Measurements from ENCODE around the gene KCNAB1. TPM values are rescaled to one million over a fixed set of nuclear protein-coding genes. Genes with fewer than 3 reads are reported as not detected.

The KCNAB1 gene
- polyA plus RNA-seq, 1 donor (not counting 4 experiments of a cell fraction or from before 2014, with no cell fraction given), result 0.03 TPM

DNA sequence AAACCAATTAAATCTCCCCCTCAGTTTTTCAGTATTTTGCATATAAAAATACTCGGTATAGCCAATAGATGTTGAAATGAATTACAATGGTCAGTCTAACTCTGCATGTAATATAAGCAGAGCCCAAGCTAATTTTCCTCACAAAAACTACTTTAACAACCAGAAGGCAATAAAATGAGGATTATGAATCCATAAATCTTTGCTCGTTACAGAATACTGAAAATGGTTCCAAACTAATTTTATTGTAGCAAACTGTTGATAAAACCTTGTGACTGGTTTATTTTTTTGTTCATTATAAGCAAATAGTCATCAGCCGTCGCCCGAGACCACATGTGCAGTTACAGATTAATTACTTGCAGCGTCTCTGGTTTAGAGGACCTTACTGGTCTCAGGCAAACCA, 251.3 kb downstream of the KCNAB1 start:
- H3K27ac ChIP-seq (ENCODE audit: control insufficient read depth, insufficient read depth, low read length), result no peak overlapping the region
- no peak for FAIRE-seq
- DNase-seq (ENCODE audit: low read depth, low spot score), result no peak
- H3K4me3 ChIP-seq (ENCODE audit: control insufficient read depth in 2 of 3, extremely low read depth in 1 of 3, insufficient read depth in 2 of 3, low read depth in 1 of 3, low read length in 3 of 3), result no peak overlapping the region
- no peaks in the 10 kb centered on the region for H3K9me3 ChIP-seq (ENCODE audit: control insufficient read depth, low read depth, low read length)
- TF ChIP-seq EZH2 (IDR thresholded peaks at IDR 0.05; ENCODE audit: low read length), result no peak
- no peak for TF ChIP-seq CTCF (optimal IDR thresholded peaks at IDR 0.05 in 1 of 3, IDR thresholded peaks at IDR 0.05 in 1 of 3, conservative IDR thresholded peaks at IDR 0.05 in 1 of 3; ENCODE audit: extremely low read depth in 1 of 3, insufficient read depth in 2 of 3, low read length in 3 of 3)
- no peaks in the 10 kb centered on the region for H3K79me2 ChIP-seq (ENCODE audit: control insufficient read depth, insufficient read depth, low read length)
- H3K4me2 ChIP-seq (ENCODE audit: control insufficient read depth, extremely low read depth, insufficient read depth, low read depth, low read length), result no peak overlapping the region
- H3K36me3 ChIP-seq (ENCODE audit: control insufficient read depth in 2 of 2, extremely low read depth in 1 of 2, insufficient read depth in 2 of 2, low read length in 2 of 2), result no peaks in the 10 kb centered on the region
- no peaks in the 10 kb centered on the region for H3K9me1 ChIP-seq (ENCODE audit: control insufficient read depth, extremely low read depth, insufficient read depth, low read length)
- no peaks in the 10 kb centered on the region for H3K27me3 ChIP-seq (ENCODE audit: control insufficient read depth, extremely low read depth, insufficient read depth, low read length)
- no peak overlapping the region for H3K9ac ChIP-seq (ENCODE audit: control insufficient read depth, extremely low read depth, insufficient read depth, low read length)
- H4K20me1 ChIP-seq (ENCODE audit: control insufficient read depth, extremely low read depth, insufficient read depth, low read length), result no peaks in the 10 kb centered on the region
- H2AFZ ChIP-seq (ENCODE audit: control insufficient read depth, low read length), result no peak overlapping the region
- dilution Hi-C loops (cut with MboI; ENCODE audit: extremely low pct_ligation_motif_present, low sequenced_read_pairs), result no loop called here
- H3K4me1 ChIP-seq (ENCODE audit: control insufficient read depth, extremely low read depth, insufficient read depth, low read length), result no peaks in the 10 kb centered on the region

GRCh38 chr3:156373095-156373494, 252.7 kb downstream of the KCNAB1 start:
- Histone ChIP-seq H3K4me2 (ENCODE audit: control insufficient read depth, extremely low read depth, insufficient read depth, low read depth, low read length) (no peak overlapping the region), H4K20me1 (ENCODE audit: control insufficient read depth, extremely low read depth, insufficient read depth, low read length) (no peaks in the 10 kb centered on the region), H3K27me3 (ENCODE audit: control insufficient read depth, extremely low read depth, insufficient read depth, low read length) (peaks cover 3% of the 10 kb centered on the region), H3K9me3 (ENCODE audit: control insufficient read depth, low read depth, low read length) (no peaks in the 10 kb centered on the region), H3K79me2 (ENCODE audit: control insufficient read depth, insufficient read depth, low read length) (no peaks in the 10 kb centered on the region), H3K36me3 (ENCODE audit: control insufficient read depth in 2 of 2, extremely low read depth in 1 of 2, insufficient read depth in 2 of 2, low read length in 2 of 2) (no peaks in the 10 kb centered on the region), H3K4me3 (ENCODE audit: control insufficient read depth in 2 of 3, extremely low read depth in 1 of 3, insufficient read depth in 2 of 3, low read depth in 1 of 3, low read length in 3 of 3) (no peak overlapping the region), H3K4me1 (ENCODE audit: control insufficient read depth, extremely low read depth, insufficient read depth, low read length) (no peaks in the 10 kb centered on the region), H2AFZ (ENCODE audit: control insufficient read depth, low read length) (no peak overlapping the region), H3K9ac (ENCODE audit: control insufficient read depth, extremely low read depth, insufficient read depth, low read length) (no peak overlapping the region), H3K9me1 (ENCODE audit: control insufficient read depth, extremely low read depth, insufficient read depth, low read length) (no peaks in the 10 kb centered on the region), H3K27ac (ENCODE audit: control insufficient read depth, insufficient read depth, low read length) (no peak overlapping the region)
- FAIRE-seq, result no peak
- dilution Hi-C loops (cut with MboI; ENCODE audit: extremely low pct_ligation_motif_present, low sequenced_read_pairs), result no loop called here
- no peak for TF ChIP-seq CTCF (optimal IDR thresholded peaks at IDR 0.05 in 1 of 3, IDR thresholded peaks at IDR 0.05 in 1 of 3, conservative IDR thresholded peaks at IDR 0.05 in 1 of 3; ENCODE audit: extremely low read depth in 1 of 3, insufficient read depth in 2 of 3, low read length in 3 of 3)
- TF ChIP-seq EZH2 (IDR thresholded peaks at IDR 0.05; ENCODE audit: low read length), result no peak
- DNase-seq (ENCODE audit: low read depth, low spot score), result no peak

All from keratinocyte (primary cell).